BLaER1 (cell line): Measurements from ENCODE around the gene SPG21.

Experiments
- H3K27ac ChIP-seq: shearing (Covaris generic); formaldehyde crosslinking; 2 replicates; pipeline ENCODE4 v1.8.1; 2022
- H3K27me3 ChIP-seq: shearing (Covaris generic); formaldehyde crosslinking; 2 replicates; pipeline ENCODE4 v1.8.1; 2022
- H3K36me3 ChIP-seq: shearing (Covaris generic); formaldehyde crosslinking; 2 replicates; pipeline ENCODE4 v1.8.1; 2022
- H3K4me1 ChIP-seq: shearing (Covaris generic); formaldehyde crosslinking; 2 replicates; pipeline ENCODE4 v1.8.1; 2022
- H3K4me2 ChIP-seq: shearing (Covaris generic); formaldehyde crosslinking; 2 replicates; pipeline ENCODE4 v1.8.1; 2022
- H3K4me3 ChIP-seq: shearing (Covaris generic); formaldehyde crosslinking; 2 replicates; pipeline ENCODE4 v1.8.1; 2022
- H3K9ac ChIP-seq: shearing (Covaris generic); formaldehyde crosslinking; 2 replicates; pipeline ENCODE4 v1.8.1; 2022
- H3K9me3 ChIP-seq: shearing (Covaris generic); formaldehyde crosslinking; 2 replicates; pipeline ENCODE4 v1.8.1; 2022
- H4K20me1 ChIP-seq: shearing (Covaris generic); formaldehyde crosslinking; 2 replicates; pipeline ENCODE4 v1.8.1; 2022
- Cebpa-rat ChIP-seq: shearing (Covaris generic); IDR thresholded peaks from 2 replicates; pipeline ENCODE4 v1.8.1; 2022

Gene SPG21, protein sequence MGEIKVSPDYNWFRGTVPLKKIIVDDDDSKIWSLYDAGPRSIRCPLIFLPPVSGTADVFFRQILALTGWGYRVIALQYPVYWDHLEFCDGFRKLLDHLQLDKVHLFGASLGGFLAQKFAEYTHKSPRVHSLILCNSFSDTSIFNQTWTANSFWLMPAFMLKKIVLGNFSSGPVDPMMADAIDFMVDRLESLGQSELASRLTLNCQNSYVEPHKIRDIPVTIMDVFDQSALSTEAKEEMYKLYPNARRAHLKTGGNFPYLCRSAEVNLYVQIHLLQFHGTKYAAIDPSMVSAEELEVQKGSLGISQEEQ

GRCh38 chr15:64989416-64990167 lies at the start of gene SPG21:
Gene SPG21, minus strand, starts transcription at chr15:64989914. Its CDS starts 6,345 bp downstream, at chr15:64983569.
- no peaks in the 10 kb centered on the region for H3K36me3 ChIP-seq
- H3K4me1 ChIP-seq: peaks cover 50% of the 10 kb centered on the region
- H4K20me1 ChIP-seq: peaks cover 33% of the 10 kb centered on the region; the same call in 1 of the 2 replicates
- H3K27me3 ChIP-seq: no peaks in the 10 kb centered on the region
- H3K9me3 ChIP-seq: no peaks in the 10 kb centered on the region
- no peak for TF ChIP-seq Cebpa-rat
- peak within 1 kb of the TSS; percentile 98 for H3K4me3 ChIP-seq
- peak within 1 kb of the TSS; percentile 92 for H3K4me2 ChIP-seq
- H3K9ac ChIP-seq: peak within 1 kb of the TSS; percentile 92
- H3K27ac ChIP-seq: peak within 1 kb of the TSS; percentile 91

DNA sequence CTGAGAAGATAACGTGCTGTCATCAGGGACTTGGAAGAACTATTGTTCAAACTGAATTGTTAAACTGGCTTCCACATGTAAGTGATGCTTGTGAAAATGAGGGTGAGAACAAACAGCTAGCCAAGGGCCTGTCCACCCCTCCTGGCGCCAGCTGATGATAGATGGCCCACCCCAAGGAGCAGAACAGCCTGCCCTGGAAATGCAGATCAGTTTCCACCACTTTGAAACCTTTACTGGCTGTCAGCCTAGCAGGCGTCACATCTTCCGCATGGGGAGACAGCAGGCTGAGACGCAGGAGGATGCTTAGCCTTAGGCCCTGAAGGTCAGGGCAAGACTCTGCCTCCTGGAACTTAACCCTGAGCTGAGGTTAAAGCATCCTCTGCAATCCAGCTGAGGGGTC lies 49.1 kb upstream of the SPG21 start:
- TF ChIP-seq Cebpa-rat: no peak
- Histone ChIP-seq H3K9ac (no peak overlapping the region), H3K4me3 (no peak overlapping the region), H3K9me3 (no peaks in the 10 kb centered on the region), H4K20me1 (no peaks in the 10 kb centered on the region), H3K27me3 (no peaks in the 10 kb centered on the region), H3K27ac (no peak overlapping the region), H3K36me3 (no peaks in the 10 kb centered on the region), H3K4me2 (no peak overlapping the region), H3K4me1 (peaks cover 8% of the 10 kb centered on the region)

GRCh38 chr15:65038428-65038827 lies 48.7 kb upstream of the SPG21 start:
- peaks cover 12% of the 10 kb centered on the region for H3K4me1 ChIP-seq
- no peak overlapping the region for H3K4me2 ChIP-seq
- H4K20me1 ChIP-seq: no peaks in the 10 kb centered on the region

GRCh38 chr15:65037309-65037708 lies 47.6 kb upstream of the SPG21 start:
- no peaks in the 10 kb centered on the region for H3K36me3 ChIP-seq
- no peak overlapping the region for H3K4me3 ChIP-seq
- no peak for TF ChIP-seq Cebpa-rat
- H4K20me1 ChIP-seq: no peaks in the 10 kb centered on the region
- H3K9ac ChIP-seq: no peak overlapping the region
- H3K4me1 ChIP-seq: peaks cover 20% of the 10 kb centered on the region
- no peaks in the 10 kb centered on the region for H3K27me3 ChIP-seq
- no peaks in the 10 kb centered on the region for H3K9me3 ChIP-seq
- no peak overlapping the region for H3K4me2 ChIP-seq
- no peak overlapping the region for H3K27ac ChIP-seq

More at GRCh38 chr15:65038428-65038827, 48.7 kb upstream of the SPG21 start:
- TF ChIP-seq Cebpa-rat: no peak
- Histone ChIP-seq H3K27ac (no peak overlapping the region), H3K27me3 (no peaks in the 10 kb centered on the region), H3K36me3 (no peaks in the 10 kb centered on the region), H3K9ac (no peak overlapping the region), H3K9me3 (no peaks in the 10 kb centered on the region), H3K4me3 (no peak overlapping the region)

- Histone ChIP-seq H3K9ac (no peak overlapping the region), H3K4me3 (no peak overlapping the region), H3K9me3 (no peaks in the 10 kb centered on the region), H3K27ac (no peak overlapping the region), H3K4me1 (peaks cover 19% of the 10 kb centered on the region), H3K4me2 (no peak overlapping the region), H3K36me3 (no peaks in the 10 kb centered on the region), H4K20me1 (no peaks in the 10 kb centered on the region), H3K27me3 (no peaks in the 10 kb centered on the region)
- TF ChIP-seq Cebpa-rat: no peak
Measured at GRCh38 chr15:65034719-65035118, 45.0 kb upstream of the SPG21 start.

GRCh38 chr15:65033659-65034269 lies 44.0 kb upstream of the SPG21 start:
- H3K9ac ChIP-seq: 0 out of 2 replicates have a peak overlapping the region, but pooled peaks have one; percentile 49
- H3K27ac ChIP-seq: no peak overlapping the region
- TF ChIP-seq Cebpa-rat: no peak
- no peak overlapping the region for H3K4me3 ChIP-seq
- H3K9me3 ChIP-seq: no peaks in the 10 kb centered on the region
- peaks cover 20% of the 10 kb centered on the region for H3K4me1 ChIP-seq
- no peaks in the 10 kb centered on the region for H3K27me3 ChIP-seq
- no peaks in the 10 kb centered on the region for H4K20me1 ChIP-seq
- no peaks in the 10 kb centered on the region for H3K36me3 ChIP-seq
- peak overlapping the region; percentile 65 for H3K4me2 ChIP-seq

DNA sequence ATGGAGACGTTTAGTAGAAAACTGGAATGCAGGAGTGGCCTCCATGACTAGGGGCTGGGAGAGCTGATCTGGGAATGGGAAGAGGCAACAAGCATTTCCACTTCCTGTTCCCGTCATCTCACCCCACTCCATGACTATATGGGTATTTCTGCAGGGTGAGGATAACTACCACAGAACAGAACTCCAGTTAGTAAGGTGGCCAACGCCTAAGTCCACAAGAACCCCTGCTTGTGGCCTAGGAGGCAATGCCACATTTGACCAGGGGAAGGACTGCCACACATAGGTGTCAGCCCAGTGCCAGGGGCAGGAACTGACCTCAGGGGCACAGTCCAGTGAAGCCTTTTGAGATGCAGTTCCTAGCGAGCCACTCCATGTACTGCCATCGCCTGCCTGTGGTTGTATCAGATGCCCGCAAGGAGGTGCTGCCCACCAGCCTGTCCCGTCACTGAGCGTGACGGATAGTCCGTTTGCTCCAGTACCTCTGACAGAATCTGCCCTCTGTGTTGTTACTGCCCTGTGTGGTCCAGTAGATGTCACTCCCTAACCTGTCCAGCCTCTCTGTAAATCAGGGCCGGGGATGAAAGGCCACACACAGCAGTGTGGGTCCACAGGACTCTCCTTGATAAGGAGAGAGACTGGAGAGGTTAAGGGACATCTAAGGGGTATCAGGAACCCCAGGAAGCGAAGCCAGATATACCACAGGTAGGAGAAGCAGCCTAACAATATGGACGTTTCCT lies 43.3 kb upstream of the SPG21 start:
- Histone ChIP-seq H3K27ac (no peak overlapping the region), H3K9me3 (no peaks in the 10 kb centered on the region), H3K36me3 (no peaks in the 10 kb centered on the region), H3K9ac (0 out of 2 replicates have a peak overlapping the region, but pooled peaks have one; percentile 49), H3K4me1 (peaks cover 27% of the 10 kb centered on the region), H3K27me3 (no peaks in the 10 kb centered on the region), H4K20me1 (peaks cover 3% of the 10 kb centered on the region; the same call in 1 of the 2 replicates), H3K4me2 (peak overlapping the region; percentile 65), H3K4me3 (peak overlapping the region; percentile 34)
- TF ChIP-seq Cebpa-rat: no peak

- H3K27me3 ChIP-seq: no peaks in the 10 kb centered on the region
- TF ChIP-seq Cebpa-rat: no peak
- peak overlapping the region; percentile 86 for H3K4me3 ChIP-seq
- H3K36me3 ChIP-seq: peaks cover 21% of the 10 kb centered on the region
- no peaks in the 10 kb centered on the region for H3K9me3 ChIP-seq
- no peak overlapping the region for H3K9ac ChIP-seq
- 0 out of 2 replicates have a peak overlapping the region, but pooled peaks have one; percentile 31 for H3K4me2 ChIP-seq
- peaks cover 37% of the 10 kb centered on the region for H3K4me1 ChIP-seq
- peaks cover 8% of the 10 kb centered on the region; the same call in 1 of the 2 replicates for H4K20me1 ChIP-seq
- H3K27ac ChIP-seq: no peak overlapping the region
Measured at GRCh38 chr15:65029736-65030208, 40.1 kb upstream of the SPG21 start.
